Amniotic stem cell (primary cell): ENCODE results near the gene CAMSAP1.

Experiments
- DNase-seq: peaks from one replicate; lab custom pipeline; 2025; lab: John Stamatoyannopoulos, UW

Gene CAMSAP1

GRCh38 chr9:135835131-135835530 lies 72.2 kb downstream of the CAMSAP1 start:
- no peak for DNase-seq

GRCh38 chr9:135833864-135834263 lies 73.5 kb downstream of the CAMSAP1 start:
- DNase-seq = no peak

GRCh38 chr9:135830496-135830895 lies 76.8 kb downstream of the CAMSAP1 start:
- DNase-seq = no peak

- DNase-seq = no peak
Measured at GRCh38 chr9:135828656-135829055, 78.7 kb downstream of the CAMSAP1 start.

- DNase-seq = no peak
Measured at GRCh38 chr9:135827866-135828580, 79.3 kb downstream of the CAMSAP1 start.

- no peak for DNase-seq
Measured at GRCh38 chr9:135827301-135827700, 80.0 kb downstream of the CAMSAP1 start.

- DNase-seq = no peak
Measured at GRCh38 chr9:135826188-135826545, 81.2 kb downstream of the CAMSAP1 start.

GRCh38 chr9:135825435-135826187 lies 81.7 kb downstream of the CAMSAP1 start:
- DNase-seq = no peak

- no peak for DNase-seq
Measured at GRCh38 chr9:135823036-135823435, 84.3 kb downstream of the CAMSAP1 start.

GRCh38 chr9:135822374-135822755 lies 85.0 kb downstream of the CAMSAP1 start:
- DNase-seq = no peak

GRCh38 chr9:135821733-135822373 lies 85.5 kb downstream of the CAMSAP1 start:
- no peak for DNase-seq

GRCh38 chr9:135821116-135821515 lies 86.2 kb downstream of the CAMSAP1 start:
- no peak for DNase-seq

- no peak for DNase-seq
Measured at GRCh38 chr9:135820661-135821060, 86.7 kb downstream of the CAMSAP1 start.

GRCh38 chr9:135819905-135820304 lies 87.4 kb downstream of the CAMSAP1 start:
- DNase-seq = no peak

- no peak for DNase-seq
Measured at GRCh38 chr9:135818718-135819475, 88.4 kb downstream of the CAMSAP1 start.

GRCh38 chr9:135817951-135818717 lies 89.2 kb downstream of the CAMSAP1 start:
- no peak for DNase-seq

GRCh38 chr9:135816651-135816970 lies 90.7 kb downstream of the CAMSAP1 start:
- no peak for DNase-seq

- DNase-seq = no peak
Measured at GRCh38 chr9:135815830-135816650, 91.3 kb downstream of the CAMSAP1 start.

- no peak for DNase-seq
Measured at GRCh38 chr9:135815413-135815812, 91.9 kb downstream of the CAMSAP1 start.

- no peak for DNase-seq
Measured at GRCh38 chr9:135814421-135815095, 92.8 kb downstream of the CAMSAP1 start.
